ENCODE results near the gene IL12RB2. TPM values are rescaled to one million over a fixed set of nuclear protein-coding genes. Genes with fewer than 3 reads are reported as not detected.

The IL12RB2 gene
- polyA plus RNA-seq, 1 of the 3 experiments (the other 2 are of a cell fraction) = not detected

- Histone ChIP-seq H3K4me3 (ENCODE audit: low read depth in 2 of 2, low read length in 1 of 2) (no peak overlapping the region), H3K79me2 (ENCODE audit: insufficient read depth) (no peaks in the 10 kb centered on the region), H3K9me3 (no peaks in the 10 kb centered on the region), H3K9ac (no peak overlapping the region), H3K27me3 (ENCODE audit: insufficient read depth) (no peaks in the 10 kb centered on the region), H3K27ac (ENCODE audit: low read depth in 2 of 2, low read length in 1 of 2) (no peak overlapping the region), H4K20me1 (ENCODE audit: insufficient read depth) (no peaks in the 10 kb centered on the region), H3K9me2 (no peaks in the 10 kb centered on the region), H3K4me2 (no peak overlapping the region), H3K36me3 (replicated peaks in 1 of 2; ENCODE audit: control insufficient read depth in 1 of 2, insufficient read depth in 2 of 2, low read length in 1 of 2) (no peaks in the 10 kb centered on the region), H3F3A (replicated peaks; ENCODE audit: insufficient read depth) (peaks cover 4% of the 10 kb centered on the region), H3K4me1 (ENCODE audit: control insufficient read depth in 1 of 2, insufficient read depth in 2 of 2, low read depth in 1 of 2, low read length in 1 of 2) (peaks cover 7 to 20% of the 10 kb centered on the region in 2 experiments), H2AFZ (ENCODE audit: low read depth) (no peak overlapping the region)
- ChIA-PET CTCF (interaction anchor here (0.6 to 3.4 kb wide), 2 partner anchors 63 to 215 kb away, joined by 3 to 14 read pairs; no protein-coding TSS in a partner anchor), POLR2A (no interaction called here)
- TF ChIP-seq USF1 (IDR thresholded peaks at IDR 0.05; ENCODE audit: borderline replicate concordance, low read depth) (no peak), SIN3A (IDR thresholded peaks at IDR 0.05; ENCODE audit: borderline replicate concordance, low read depth, low read length) (no peak), RXRA (IDR thresholded peaks at IDR 0.05; ENCODE audit: borderline replicate concordance, low read depth) (no peak), ELF1 (IDR thresholded peaks at IDR 0.05) (no peak), FOXJ3 (CRISPR knock-in tag; IDR thresholded peaks at IDR 0.05) (no peak), RCOR1 (IDR thresholded peaks at IDR 0.05; ENCODE audit: low read length) (no peak), PBX3 (IDR thresholded peaks at IDR 0.05) (no peak), CHD2 (IDR thresholded peaks at IDR 0.05; ENCODE audit: low read length, partially characterized antibody) (no peak), JUND (IDR thresholded peaks at IDR 0.05) (no peak), EZH2phosphoT487 (IDR thresholded peaks at IDR 0.05; ENCODE audit: borderline replicate concordance, low read depth) (no peak), NRF1 (IDR thresholded peaks at IDR 0.05; ENCODE audit: low read depth, low read length) (no peak), GABPA (IDR thresholded peaks at IDR 0.05; ENCODE audit: low read depth) (no peak), FOSL2 (IDR thresholded peaks at IDR 0.05; ENCODE audit: borderline replicate concordance, low read depth) (no peak), MEF2A (IDR thresholded peaks at IDR 0.05; ENCODE audit: borderline replicate concordance, low read depth) (no peak), USF2 (IDR thresholded peaks at IDR 0.05; ENCODE audit: borderline replicate concordance, low read depth, low read length) (no peak), POLR2AphosphoS5 (IDR thresholded peaks at IDR 0.05; ENCODE audit: low read depth, low read length) (no peak)
- TF ChIP-seq, protein P1, sequence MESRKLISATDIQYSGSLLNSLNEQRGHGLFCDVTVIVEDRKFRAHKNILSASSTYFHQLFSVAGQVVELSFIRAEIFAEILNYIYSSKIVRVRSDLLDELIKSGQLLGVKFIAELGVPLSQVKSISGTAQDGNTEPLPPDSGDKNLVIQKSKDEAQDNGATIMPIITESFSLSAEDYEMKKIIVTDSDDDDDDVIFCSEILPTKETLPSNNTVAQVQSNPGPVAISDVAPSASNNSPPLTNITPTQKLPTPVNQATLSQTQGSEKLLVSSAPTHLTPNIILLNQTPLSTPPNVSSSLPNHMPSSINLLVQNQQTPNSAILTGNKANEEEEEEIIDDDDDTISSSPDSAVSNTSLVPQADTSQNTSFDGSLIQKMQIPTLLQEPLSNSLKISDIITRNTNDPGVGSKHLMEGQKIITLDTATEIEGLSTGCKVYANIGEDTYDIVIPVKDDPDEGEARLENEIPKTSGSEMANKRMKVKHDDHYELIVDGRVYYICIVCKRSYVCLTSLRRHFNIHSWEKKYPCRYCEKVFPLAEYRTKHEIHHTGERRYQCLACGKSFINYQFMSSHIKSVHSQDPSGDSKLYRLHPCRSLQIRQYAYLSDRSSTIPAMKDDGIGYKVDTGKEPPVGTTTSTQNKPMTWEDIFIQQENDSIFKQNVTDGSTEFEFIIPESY (IDR thresholded peaks at IDR 0.05; ENCODE audit: borderline replicate concordance, low read depth) = no peak
- 71% methylated on average over 2 of the region's 2 CpGs for WGBS (ENCODE audit: low lambda C conversion rate)
- no peak for DNase-seq
These were observed 130.3 kb downstream of the IL12RB2 start for GRCh38 chr1:67437961-67438360.

Measured in SK-N-SH (cell line).